Stimulated activated naive CD8-positive, alpha-beta T cell treated with anti-CD3 and anti-CD28 coated beads, Interleukin-15, amount 100 ng/mL, for 72 hours (primary cell): ENCODE measurements around the gene CDRT4.
"Not testable (repeated sequence)": the region's sequence is repeated elsewhere in the genome, so short reads cannot be mapped to it uniquely, and the experiment has no call there.

ENCODE experiments used
- ATAC-seq: fragments of 150-1000 bp; cut with Tn5 transposase; 2 replicates; pipeline ENCODE4 v1.10.0; 2021; ENCODE audit warnings: mild to moderate bottlenecking, moderate library complexity
- DNase-seq, 2 donors: peaks; one replicate each; pipeline ENCODE4 v3.0.0; 2021 to 2022
- H3K27ac Mint-ChIP-seq, 2 donors: one replicate each; pipeline ENCODE4 v1.8.0; 2022; ENCODE audit warnings: mild to moderate bottlenecking in 2 of 2, mixed read lengths in 2 of 2, moderate library complexity in 2 of 2
- H3K27me3 Mint-ChIP-seq: one replicate; pipeline ENCODE4 v1.8.0; 2022; ENCODE audit warnings: mixed read lengths
- H3K4me1 Mint-ChIP-seq: one replicate; pipeline ENCODE4 v1.8.0; 2022; ENCODE audit warnings: mild to moderate bottlenecking, mixed read lengths
- H3K4me3 Mint-ChIP-seq, 2 donors: one replicate each; pipeline ENCODE4 v1.8.0; 2022; ENCODE audit warnings: mild to moderate bottlenecking in 2 of 2, mixed read lengths in 2 of 2, moderate library complexity in 1 of 2
- H3K9me3 Mint-ChIP-seq, 2 donors: one replicate each; pipeline ENCODE4 v1.8.0; 2022; ENCODE audit warnings: mixed read lengths in 2 of 2

The CDRT4 gene

GRCh38 chr17:15453246-15453645 is 14.2 kb downstream of the CDRT4 start:
- H3K27me3 Mint-ChIP-seq, result no peaks in the 10 kb centered on the region
- DNase-seq, result no peak
- H3K4me1 Mint-ChIP-seq, result no peaks in the 10 kb centered on the region
- no peak overlapping the region for H3K27ac Mint-ChIP-seq
- peaks cover 0 to 13% of the 10 kb centered on the region in 2 donors for H3K9me3 Mint-ChIP-seq
- no peak overlapping the region for H3K4me3 Mint-ChIP-seq
- ATAC-seq, result no peak

GRCh38 chr17:15452746-15453145 is 14.7 kb downstream of the CDRT4 start:
- DNase-seq (no peak), ATAC-seq (no peak)
- Mint-ChIP-seq H3K4me3 (no peak overlapping the region), H3K27ac (no peak overlapping the region), H3K4me1 (no peaks in the 10 kb centered on the region), H3K9me3 (peaks cover 0 to 13% of the 10 kb centered on the region in 2 donors), H3K27me3 (no peaks in the 10 kb centered on the region)

GRCh38 chr17:15451680-15452079 is 15.7 kb downstream of the CDRT4 start:
- peaks cover 0 to 13% of the 10 kb centered on the region in 2 donors for H3K9me3 Mint-ChIP-seq

GRCh38 chr17:15448580-15448956 is 18.9 kb downstream of the CDRT4 start:
- no peak overlapping the region for H3K4me3 Mint-ChIP-seq
- H3K27ac Mint-ChIP-seq, result no peak overlapping the region
- no peak for ATAC-seq
- H3K9me3 Mint-ChIP-seq, result no peaks in the 10 kb centered on the region
- H3K4me1 Mint-ChIP-seq, result peaks cover 10% of the 10 kb centered on the region
- no peaks in the 10 kb centered on the region for H3K27me3 Mint-ChIP-seq
- no peak for DNase-seq

More at GRCh38 chr17:15451680-15452079, 15.7 kb downstream of the CDRT4 start:
- DNase-seq, result no peak
- H3K27ac Mint-ChIP-seq, result no peak overlapping the region
- no peaks in the 10 kb centered on the region for H3K4me1 Mint-ChIP-seq
- H3K27me3 Mint-ChIP-seq, result no peaks in the 10 kb centered on the region
- ATAC-seq, result no peak
- no peak overlapping the region for H3K4me3 Mint-ChIP-seq

GRCh38 chr17:15447928-15448579 is 19.4 kb downstream of the CDRT4 start:
- no peaks in the 10 kb centered on the region for H3K9me3 Mint-ChIP-seq
- ATAC-seq (no peak), DNase-seq (no peak)
- H3K4me3 Mint-ChIP-seq, result no peak overlapping the region
- H3K4me1 Mint-ChIP-seq, result peaks cover 10% of the 10 kb centered on the region
- no peak overlapping the region for H3K27ac Mint-ChIP-seq
- no peaks in the 10 kb centered on the region for H3K27me3 Mint-ChIP-seq

GRCh38 chr17:15446036-15446435 is 21.4 kb downstream of the CDRT4 start:
- no peaks in the 10 kb centered on the region for H3K27me3 Mint-ChIP-seq
- no peak overlapping the region for H3K27ac Mint-ChIP-seq
- DNase-seq (no peak), ATAC-seq (no peak)
- H3K4me1 Mint-ChIP-seq, result peaks cover 10% of the 10 kb centered on the region
- no peaks in the 10 kb centered on the region for H3K9me3 Mint-ChIP-seq
- no peak overlapping the region for H3K4me3 Mint-ChIP-seq

- Mint-ChIP-seq H3K4me3 (no peak overlapping the region), H3K27ac (no peak overlapping the region), H3K9me3 (peaks cover 0 to 8% of the 10 kb centered on the region in 2 donors), H3K27me3 (no peaks in the 10 kb centered on the region), H3K4me1 (peaks cover 10% of the 10 kb centered on the region)
- DNase-seq (no peak), ATAC-seq (no peak)
Observed at GRCh38 chr17:15444805-15445204, 22.6 kb downstream of the CDRT4 start.

- no peak for ATAC-seq
- no peak overlapping the region for H3K4me3 Mint-ChIP-seq
Observed at GRCh38 chr17:15442311-15443180, 24.9 kb downstream of the CDRT4 start.

GRCh38 chr17:15441315-15441714 is 26.1 kb downstream of the CDRT4 start:
- peaks cover 5 to 19% of the 10 kb centered on the region in 2 donors for H3K9me3 Mint-ChIP-seq
- no peaks in the 10 kb centered on the region for H3K27me3 Mint-ChIP-seq
- no peak for DNase-seq
- no peak for ATAC-seq
- H3K4me1 Mint-ChIP-seq, result peaks cover 21% of the 10 kb centered on the region
- H3K4me3 Mint-ChIP-seq, result no peak overlapping the region
- H3K27ac Mint-ChIP-seq, result no peak overlapping the region

More at GRCh38 chr17:15442311-15443180, 24.9 kb downstream of the CDRT4 start:
- H3K27ac Mint-ChIP-seq, result no peak overlapping the region
- H3K4me1 Mint-ChIP-seq, result peaks cover 10% of the 10 kb centered on the region
- no peak for DNase-seq
- peaks cover 5 to 10% of the 10 kb centered on the region in 2 donors for H3K9me3 Mint-ChIP-seq
- no peaks in the 10 kb centered on the region for H3K27me3 Mint-ChIP-seq

- Mint-ChIP-seq H3K27me3 (no peaks in the 10 kb centered on the region), H3K27ac (no peak overlapping the region), H3K9me3 (peaks cover 5 to 19% of the 10 kb centered on the region in 2 donors), H3K4me1 (peaks cover 21% of the 10 kb centered on the region), H3K4me3 (no peak overlapping the region)
- no peak for DNase-seq
- ATAC-seq, result no peak
Observed at GRCh38 chr17:15440347-15440746, 27.1 kb downstream of the CDRT4 start.

- not testable (repeated sequence) for H3K27me3 Mint-ChIP-seq, H3K27ac Mint-ChIP-seq, ATAC-seq, H3K4me3 Mint-ChIP-seq, DNase-seq
- H3K9me3 Mint-ChIP-seq, result peaks cover 5 to 19% of the 10 kb centered on the region in 2 donors
- peaks cover 13% of the 10 kb centered on the region for H3K4me1 Mint-ChIP-seq
Observed at GRCh38 chr17:15439205-15439985, 28.0 kb downstream of the CDRT4 start.

GRCh38 chr17:15438491-15439105 is 28.8 kb downstream of the CDRT4 start:
- Mint-ChIP-seq H3K27ac (no peak overlapping the region), H3K4me3 (no peak overlapping the region), H3K27me3 (no peaks in the 10 kb centered on the region), H3K4me1 (peaks cover 11% of the 10 kb centered on the region), H3K9me3 (peaks cover 5 to 19% of the 10 kb centered on the region in 2 donors)
- DNase-seq, result no peak
- ATAC-seq, result no peak

- DNase-seq (no peak), ATAC-seq (no peak)
- H3K27me3 Mint-ChIP-seq, result no peaks in the 10 kb centered on the region
- H3K4me3 Mint-ChIP-seq, result peak overlapping the region in 1 of 2 donors; percentile 24
- H3K9me3 Mint-ChIP-seq, result peaks cover 5 to 19% of the 10 kb centered on the region in 2 donors
- peaks cover 11% of the 10 kb centered on the region for H3K4me1 Mint-ChIP-seq
- H3K27ac Mint-ChIP-seq, result peak overlapping the region in 1 of 2 donors; percentile 71
Observed at GRCh38 chr17:15437303-15437635, 30.2 kb downstream of the CDRT4 start.

GRCh38 chr17:15436473-15437302 is 30.7 kb downstream of the CDRT4 start:
- DNase-seq (peak; percentile 3 to 10), ATAC-seq (peak; percentile 48)
- H3K27me3 Mint-ChIP-seq, result no peaks in the 10 kb centered on the region
- peak overlapping the region in 1 of 2 donors; percentile 24 for H3K4me3 Mint-ChIP-seq
- H3K27ac Mint-ChIP-seq, result peak overlapping the region in 1 of 2 donors; percentile 71
- peaks cover 5 to 19% of the 10 kb centered on the region in 2 donors for H3K9me3 Mint-ChIP-seq
- H3K4me1 Mint-ChIP-seq, result peaks cover 11% of the 10 kb centered on the region
